ENCODE results near the gene SLC25A18. TPM values are rescaled to one million over a fixed set of nuclear protein-coding genes. Genes with fewer than 3 reads are reported as not detected.

The SLC25A18 gene
- total and polyA plus RNA-seq, 2 of the 8 experiments (the other 6 are each of a cell fraction or from before 2014, with no cell fraction given) = 2.8 to 2.9 TPM

- Histone ChIP-seq H3K23me2 (ENCODE audit: low read depth, low read length) (peaks cover 10% of the 10 kb centered on the region), H3K14ac (ENCODE audit: insufficient read length) (no peak within 1 kb of the TSS), H3K9me3 (ENCODE audit: insufficient read depth in 2 of 2, low read depth in 1 of 2, low read length in 1 of 2) (no peaks in the 10 kb centered on the region), H4K8ac (ENCODE audit: extremely low read depth, insufficient read depth, low read length) (peak within 1 kb of the TSS; percentile 98), H3K79me2 (ENCODE audit: control insufficient read depth in 1 of 2, insufficient read depth in 2 of 2, low read length in 2 of 2) (peaks cover 0 to 18% of the 10 kb centered on the region in 2 experiments; a peak in 3 of 4 replicates), H3K27me3 (replicated peaks in 1 of 4; ENCODE audit: control insufficient read depth in 3 of 4, extremely low read depth in 1 of 4, insufficient read depth in 3 of 4, low read length in 3 of 4) (no peaks in the 10 kb centered on the region), H4K5ac (ENCODE audit: insufficient read length, low read depth, low read length) (peak within 1 kb of the TSS; percentile 92), H2AK5ac (ENCODE audit: low read depth, low read length) (peak within 1 kb of the TSS; percentile 75; the same call in 1 of the 2 replicates), H4K20me1 (replicated peaks in 1 of 2; ENCODE audit: control insufficient read depth in 1 of 2, insufficient read depth in 2 of 2, low read length in 2 of 2) (no peaks in the 10 kb centered on the region), H3K36me3 (ENCODE audit: control insufficient read depth in 2 of 4, insufficient read depth in 4 of 4, low read length in 3 of 4) (peaks cover 0 to 4% (median 0%) of the 10 kb centered on the region in 4 experiments; a peak in 1 of 8 replicates), H2BK120ac (replicated peaks; ENCODE audit: low read depth, low read length) (peak within 1 kb of the TSS; percentile 75), H2BK12ac (ENCODE audit: low read depth, low read length) (peak within 1 kb of the TSS; percentile 32; the same call in 1 of the 2 replicates), H3K4ac (replicated peaks; ENCODE audit: insufficient read length, low read depth, low read length) (peak within 1 kb of the TSS; percentile 96), H3K79me1 (ENCODE audit: low read depth, low read length) (no peaks in the 10 kb centered on the region), H2AFZ (ENCODE audit: low read length) (peak within 1 kb of the TSS; percentile 93), H3K56ac (replicated peaks; ENCODE audit: insufficient read length, low read depth, low read length) (peak within 1 kb of the TSS; percentile 71), H3K27ac (ENCODE audit: low read depth, low read length) (peak within 1 kb of the TSS; percentile 91), H3K4me3 (ENCODE audit: extremely low read depth in 1 of 4, insufficient read depth in 2 of 4, low read depth in 3 of 4, low read length in 4 of 4) (peak within 1 kb of the TSS; percentile 63 to 99 (median 94)), H3K18ac (ENCODE audit: extremely low read depth, low read length) (peak within 1 kb of the TSS; percentile 80), H2BK20ac (ENCODE audit: low read length) (no peak within 1 kb of the TSS), H2BK15ac (ENCODE audit: low read length) (no peak within 1 kb of the TSS), H3K4me1 (replicated peaks in 1 of 4; ENCODE audit: control insufficient read depth in 3 of 4, insufficient read depth in 4 of 4, low read length in 3 of 4) (peaks cover 0 to 4% (median 1%) of the 10 kb centered on the region in 4 experiments; a peak in 3 of 7 replicates), H3K9ac (replicated peaks in 1 of 4; ENCODE audit: extremely low read depth in 1 of 4, low read depth in 3 of 4, low read length in 3 of 4) (peak within 1 kb of the TSS; percentile 88 to 96 (median 93)), H2BK5ac (ENCODE audit: low read depth, low read length) (peak within 1 kb of the TSS; percentile 90), H4K91ac (replicated peaks; ENCODE audit: insufficient read length, low read length) (peak within 1 kb of the TSS; percentile 89), H3K4me2 (ENCODE audit: insufficient read depth in 1 of 2, low read depth in 2 of 2, low read length in 2 of 2) (peak within 1 kb of the TSS; percentile 77 to 88), H3K23ac (ENCODE audit: insufficient read length) (peak within 1 kb of the TSS; percentile 59)
- FAIRE-seq (no peak), DNase-seq (ENCODE audit: low read depth in 1 of 2, low spot score in 2 of 2) (peak; percentile 83 to 95)
- CTCF ChIA-PET (ENCODE audit: partially characterized antibody) = interaction anchor here (0.6 to 1.1 kb wide), 2 partner anchors 102 to 244 kb away, joined by 3 read pairs; no protein-coding TSS in a partner anchor
- POLR2A ChIA-PET (ENCODE audit: partially characterized antibody) = interaction anchor here (0.7 to 1.3 kb wide), 18 partner anchors 9 to 519 kb away, joined by 3 to 8 read pairs (median 4); no protein-coding TSS in a partner anchor
- 3% methylated on average over 59 of the region's 70 CpGs; no CpG with 5 or more reads in 1 of the 2 experiments for whole genome bisulfite sequencing, 2 experiments (ENCODE audit: extremely low coverage in 1 of 2, insufficient coverage in 1 of 2, insufficient read length in 1 of 2, insufficient replicate concordance in 2 of 2, low coverage in 1 of 2, low lambda C conversion rate in 2 of 2, missing lambda C conversion rate in 1 of 2)
- TF ChIP-seq MAFK (IDR thresholded peaks at IDR 0.05; ENCODE audit: low read depth, low read length) = no peak
- TF ChIP-seq KDM5A (IDR thresholded peaks at IDR 0.05; ENCODE audit: low read length) = no peak
- TF ChIP-seq YY1 (IDR thresholded peaks at IDR 0.05; ENCODE audit: low read depth, low read length) = peak; percentile 98
- no peak for TF ChIP-seq FOSL1 (IDR thresholded peaks at IDR 0.05; ENCODE audit: insufficient read depth, low read depth, low read length)
- peak; percentile 94 for TF ChIP-seq CREB1 (IDR thresholded peaks at IDR 0.05)
- TF ChIP-seq KDM4A (IDR thresholded peaks at IDR 0.05; ENCODE audit: low read depth, low read length, severe bottlenecking) = peak; percentile 26
- no peak; the same call in 1 of the 2 replicates for TF ChIP-seq MAX (IDR thresholded peaks at IDR 0.05)
- TF ChIP-seq POLR2A (IDR thresholded peaks at IDR 0.05; ENCODE audit: control extremely low read depth in 1 of 2, low read depth in 2 of 2, low read length in 2 of 2) = peak; percentile 60 to 83
- no peak for TF ChIP-seq CTCF (IDR thresholded peaks at IDR 0.05; ENCODE audit: control extremely low read depth in 1 of 3, insufficient read depth in 1 of 3, low read depth in 1 of 3, low read length in 3 of 3)
Observed at GRCh38 chr22:17638432-17639246, 75.3 kb downstream of the SLC25A18 start, which contains the start of gene BCL2L13. Gene BCL2L13, plus strand, starts transcription at chr22:17638757. Its CDS starts 16,955 bp downstream, at chr22:17655712.
